Trophoblast cell (in vitro differentiated cells and primary cell): ENCODE data around the gene BACH2.

ENCODE experiments used
- DNase-seq, 2 donors: peaks; one replicate each; pipeline ENCODE4 v3.0.0-alpha.2; 2016
- H2AFZ ChIP-seq: 2 replicates; pipeline ENCODE4 v1.6.1; 2013; ENCODE audit warnings: low read length, moderate library complexity, mild to moderate bottlenecking; ENCODE audit not compliant: insufficient read depth, poor library complexity
- H2AK5ac ChIP-seq: 2 replicates; pipeline ENCODE4 v1.6.1; 2013; ENCODE audit warnings: mild to moderate bottlenecking, low read length
- H2BK120ac ChIP-seq: 2 replicates; pipeline ENCODE4 v1.6.1; 2013; ENCODE audit warnings: low read length, mild to moderate bottlenecking, moderate library complexity; ENCODE audit not compliant: insufficient read depth, poor library complexity
- H2BK12ac ChIP-seq: 2 replicates; pipeline ENCODE4 v1.6.1; 2013; ENCODE audit warnings: mild to moderate bottlenecking, low read length, moderate library complexity
- H2BK5ac ChIP-seq: 2 replicates; pipeline ENCODE4 v1.6.1; 2013; ENCODE audit warnings: low read length, low read depth, moderate library complexity, mild to moderate bottlenecking; ENCODE audit not compliant: poor library complexity
- H3K14ac ChIP-seq: 2 replicates; pipeline ENCODE4 v1.6.1; 2013; ENCODE audit warnings: mild to moderate bottlenecking, low read length
- H3K18ac ChIP-seq: 2 replicates; pipeline ENCODE4 v1.6.1; 2013; ENCODE audit warnings: mild to moderate bottlenecking, low read length
- H3K23ac ChIP-seq: 2 replicates; pipeline ENCODE4 v1.6.1; 2013; ENCODE audit warnings: low read length
- H3K27ac ChIP-seq: 2 replicates; pipeline ENCODE4 v1.5.1; 2013; ENCODE audit warnings: low read depth, mild to moderate bottlenecking, inconsistent platforms, low read length, moderate library complexity
- H3K27me3 ChIP-seq: 2 replicates; pipeline ENCODE4 v1.6.1; 2013; ENCODE audit warnings: inconsistent platforms, mild to moderate bottlenecking, low read length, moderate library complexity; ENCODE audit not compliant: insufficient read depth
- H3K36me3 ChIP-seq, 2 experiments: 1 replicate in 1 of 2; 2 replicates in 1 of 2; pipeline ENCODE4 v1.6.1; 2013; ENCODE audit warnings: low read length in 2 of 2, mild to moderate bottlenecking in 2 of 2, moderate library complexity in 1 of 2; ENCODE audit not compliant: insufficient read depth in 2 of 2, control insufficient read depth in 1 of 2
- H3K4ac ChIP-seq: 2 replicates; pipeline ENCODE4 v1.6.1; 2013; ENCODE audit warnings: low read depth, mild to moderate bottlenecking, low read length, moderate library complexity
- H3K4me1 ChIP-seq, 2 experiments: 1 replicate in 1 of 2; 2 replicates in 1 of 2; pipeline ENCODE4 v1.6.1; 2013; ENCODE audit warnings: low read length in 2 of 2, mild to moderate bottlenecking in 2 of 2, moderate library complexity in 1 of 2; ENCODE audit not compliant: insufficient read depth in 2 of 2, control insufficient read depth in 1 of 2
- H3K4me2 ChIP-seq: 2 replicates; pipeline ENCODE4 v1.6.1; 2013; ENCODE audit warnings: inconsistent platforms, mild to moderate bottlenecking, low read length, moderate library complexity
- H3K4me3 ChIP-seq: 2 replicates; pipeline ENCODE4 v1.5.1; 2013; ENCODE audit warnings: mild to moderate bottlenecking, low read depth, low read length, inconsistent platforms
- H3K79me1 ChIP-seq: one replicate; pipeline ENCODE4 v1.6.1; 2013; ENCODE audit warnings: low read length
- H3K79me2 ChIP-seq: 2 replicates; pipeline ENCODE4 v1.6.1; 2013; ENCODE audit warnings: low read length, mild to moderate bottlenecking; ENCODE audit not compliant: control insufficient read depth, insufficient read depth, poor library complexity
- H3K9ac ChIP-seq: 2 replicates; pipeline ENCODE4 v1.6.1; 2013; ENCODE audit warnings: mild to moderate bottlenecking, low read length
- H3K9me3 ChIP-seq: 2 replicates; pipeline ENCODE4 v1.6.1; 2013; ENCODE audit warnings: low read depth, mild to moderate bottlenecking, control low read depth, inconsistent platforms, low read length; ENCODE audit not compliant: insufficient read depth
- H4K12ac ChIP-seq: 2 replicates; pipeline ENCODE4 v1.6.1; 2013; ENCODE audit warnings: low read depth, mild to moderate bottlenecking, low read length, moderate library complexity
- H4K8ac ChIP-seq: 2 replicates; pipeline ENCODE4 v1.6.1; 2013; ENCODE audit warnings: low read depth, mild to moderate bottlenecking, low read length, moderate library complexity
- H4K91ac ChIP-seq: one replicate; pipeline ENCODE4 v1.6.1; 2013; ENCODE audit warnings: low read depth, mild to moderate bottlenecking, low read length, moderate library complexity
- WGBS: extraction: QIAGEN DNeasy Blood & Tissue Kit; methylation state at CpG from one replicate; pipeline ENCODE4 v1.1.7; 2013; ENCODE audit warnings: missing lambda C conversion rate; ENCODE audit not compliant: insufficient read length, insufficient coverage; ENCODE audit errors: extremely low coverage; 5-methylcytosine and 5-hydroxymethylcytosine counted together

The BACH2 gene

GRCh38 chr6:89921691-89922090 is 375.0 kb downstream of the BACH2 start:
- no peaks in the 10 kb centered on the region for H3K27me3 ChIP-seq
- H3K9ac ChIP-seq = no peak overlapping the region
- no peak overlapping the region for H4K8ac ChIP-seq
- H3K4me3 ChIP-seq = no peak overlapping the region
- no peak overlapping the region for H2BK12ac ChIP-seq
- H3K36me3 ChIP-seq = no peaks in the 10 kb centered on the region
- no peak overlapping the region for H3K14ac ChIP-seq
- H3K27ac ChIP-seq = no peak overlapping the region
- H3K9me3 ChIP-seq = no peaks in the 10 kb centered on the region
- H4K12ac ChIP-seq = no peak overlapping the region
- H2AFZ ChIP-seq = no peak overlapping the region
- H2AK5ac ChIP-seq = no peak overlapping the region
- no peak overlapping the region for H2BK120ac ChIP-seq
- DNase-seq = no peak
- H3K79me2 ChIP-seq = no peaks in the 10 kb centered on the region
- H3K23ac ChIP-seq = no peak overlapping the region
- no peak overlapping the region for H3K4me2 ChIP-seq
- peaks cover 9% of the 10 kb centered on the region in 2 experiments for H3K4me1 ChIP-seq
- no peak overlapping the region for H2BK5ac ChIP-seq
- H3K4ac ChIP-seq = no peak overlapping the region
- no peaks in the 10 kb centered on the region for H3K79me1 ChIP-seq
- no peak overlapping the region for H4K91ac ChIP-seq
- WGBS = no CpG with 5 or more reads among the region's 10 CpGs
- no peak overlapping the region for H3K18ac ChIP-seq

GRCh38 chr6:89921197-89921596 is 375.4 kb downstream of the BACH2 start:
- H3K79me1 ChIP-seq = no peaks in the 10 kb centered on the region

GRCh38 chr6:89917801-89918366 is 378.8 kb downstream of the BACH2 start:
- H3K4me2 ChIP-seq = no peak overlapping the region
- H3K9me3 ChIP-seq = peaks cover 3% of the 10 kb centered on the region
- WGBS = no CpG with 5 or more reads among the region's 3 CpGs

More at GRCh38 chr6:89921197-89921596, 375.4 kb downstream of the BACH2 start:
- H3K4me3 ChIP-seq = no peak overlapping the region
- DNase-seq = no peak
- H4K12ac ChIP-seq = no peak overlapping the region
- no CpG with 5 or more reads among the region's 6 CpGs for WGBS
- H3K23ac ChIP-seq = no peak overlapping the region
- no peak overlapping the region for H4K8ac ChIP-seq
- no peak overlapping the region for H4K91ac ChIP-seq
- no peak overlapping the region for H3K4ac ChIP-seq
- no peak overlapping the region for H3K18ac ChIP-seq
- no peak overlapping the region for H2BK120ac ChIP-seq
- no peaks in the 10 kb centered on the region for H3K9me3 ChIP-seq
- H3K27ac ChIP-seq = no peak overlapping the region
- H2AFZ ChIP-seq = no peak overlapping the region
- H3K14ac ChIP-seq = no peak overlapping the region
- H3K4me1 ChIP-seq = peaks cover 9% of the 10 kb centered on the region in 2 experiments
- no peaks in the 10 kb centered on the region for H3K36me3 ChIP-seq
- H3K4me2 ChIP-seq = no peak overlapping the region
- H3K79me2 ChIP-seq = no peaks in the 10 kb centered on the region
- H3K27me3 ChIP-seq = no peaks in the 10 kb centered on the region
- no peak overlapping the region for H2BK5ac ChIP-seq
- no peak overlapping the region for H2AK5ac ChIP-seq
- no peak overlapping the region for H3K9ac ChIP-seq
- H2BK12ac ChIP-seq = no peak overlapping the region

GRCh38 chr6:89917216-89917615 is 379.4 kb downstream of the BACH2 start:
- Histone ChIP-seq H3K4me2 (no peak overlapping the region), H3K9me3 (peaks cover 3% of the 10 kb centered on the region), H4K12ac (no peak overlapping the region), H4K91ac (no peak overlapping the region), H2AK5ac (no peak overlapping the region), H2BK120ac (no peak overlapping the region), H2BK12ac (no peak overlapping the region), H3K36me3 (no peaks in the 10 kb centered on the region), H3K27me3 (no peaks in the 10 kb centered on the region), H2AFZ (no peak overlapping the region), H3K4me3 (no peak overlapping the region), H3K4me1 (peaks cover 9% of the 10 kb centered on the region in 2 experiments), H3K14ac (no peak overlapping the region), H2BK5ac (no peak overlapping the region), H3K18ac (no peak overlapping the region), H4K8ac (no peak overlapping the region), H3K27ac (no peak overlapping the region), H3K79me2 (no peaks in the 10 kb centered on the region), H3K4ac (no peak overlapping the region), H3K79me1 (no peaks in the 10 kb centered on the region), H3K23ac (no peak overlapping the region), H3K9ac (no peak overlapping the region)
- no peak for DNase-seq
- WGBS = no CpG with 5 or more reads among the region's 4 CpGs

More at GRCh38 chr6:89917801-89918366, 378.8 kb downstream of the BACH2 start:
- Histone ChIP-seq H4K12ac (no peak overlapping the region), H4K8ac (no peak overlapping the region), H3K4me3 (no peak overlapping the region), H2BK12ac (no peak overlapping the region), H3K9ac (no peak overlapping the region), H4K91ac (no peak overlapping the region), H3K27ac (no peak overlapping the region), H2AK5ac (no peak overlapping the region), H3K4ac (no peak overlapping the region), H3K36me3 (no peaks in the 10 kb centered on the region), H2BK120ac (no peak overlapping the region), H3K23ac (no peak overlapping the region), H3K27me3 (no peaks in the 10 kb centered on the region), H3K79me2 (no peaks in the 10 kb centered on the region), H3K18ac (no peak overlapping the region), H2AFZ (no peak overlapping the region), H2BK5ac (no peak overlapping the region), H3K14ac (no peak overlapping the region), H3K79me1 (no peaks in the 10 kb centered on the region), H3K4me1 (peaks cover 9% of the 10 kb centered on the region in 2 experiments)
- peak; percentile 27 to 64 for DNase-seq
